GM12865 (cell line): Measurements from ENCODE around the gene USH2A.

Experiments used
- DNase-seq: peaks from one replicate; pipeline ENCODE4 v3.0.0; 2010; ENCODE audit warnings: low read depth
- H3K4me3 ChIP-seq: 2 replicates; pipeline ENCODE4 v1.5.1; 2011; ENCODE audit warnings: mild to moderate bottlenecking, low read depth, low read length, control low read depth
- TF ChIP-seq, protein P1 (sequence below): IDR thresholded peaks from 2 replicates; pipeline ENCODE4 v1.5.1; 2011; ENCODE audit warnings: low read length, control low read depth, low read depth, inconsistent platforms; ENCODE audit not compliant: insufficient read depth; ENCODE audit errors: missing control alignments

Gene USH2A

DNA sequence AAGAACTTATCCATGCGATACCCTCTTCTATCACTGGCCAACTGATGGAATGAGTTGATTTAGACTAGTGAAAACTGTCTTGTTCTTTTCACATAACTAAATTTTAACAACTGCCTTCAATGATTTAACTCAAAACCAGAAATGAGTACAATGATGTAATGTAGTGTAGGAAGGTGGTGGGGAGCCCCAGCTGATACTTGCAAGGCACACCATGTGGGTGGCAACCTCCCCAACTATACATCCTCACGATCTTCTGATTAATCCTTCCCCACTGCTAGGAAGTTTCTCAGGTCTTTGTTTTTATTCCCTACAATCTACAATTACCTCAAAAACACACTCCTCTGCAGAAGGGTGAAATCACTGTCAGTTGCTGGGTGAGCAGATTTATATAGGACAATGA lies 755.5 kb downstream of the USH2A start:
- no peak overlapping the region for H3K4me3 ChIP-seq
- TF ChIP-seq, protein P1, sequence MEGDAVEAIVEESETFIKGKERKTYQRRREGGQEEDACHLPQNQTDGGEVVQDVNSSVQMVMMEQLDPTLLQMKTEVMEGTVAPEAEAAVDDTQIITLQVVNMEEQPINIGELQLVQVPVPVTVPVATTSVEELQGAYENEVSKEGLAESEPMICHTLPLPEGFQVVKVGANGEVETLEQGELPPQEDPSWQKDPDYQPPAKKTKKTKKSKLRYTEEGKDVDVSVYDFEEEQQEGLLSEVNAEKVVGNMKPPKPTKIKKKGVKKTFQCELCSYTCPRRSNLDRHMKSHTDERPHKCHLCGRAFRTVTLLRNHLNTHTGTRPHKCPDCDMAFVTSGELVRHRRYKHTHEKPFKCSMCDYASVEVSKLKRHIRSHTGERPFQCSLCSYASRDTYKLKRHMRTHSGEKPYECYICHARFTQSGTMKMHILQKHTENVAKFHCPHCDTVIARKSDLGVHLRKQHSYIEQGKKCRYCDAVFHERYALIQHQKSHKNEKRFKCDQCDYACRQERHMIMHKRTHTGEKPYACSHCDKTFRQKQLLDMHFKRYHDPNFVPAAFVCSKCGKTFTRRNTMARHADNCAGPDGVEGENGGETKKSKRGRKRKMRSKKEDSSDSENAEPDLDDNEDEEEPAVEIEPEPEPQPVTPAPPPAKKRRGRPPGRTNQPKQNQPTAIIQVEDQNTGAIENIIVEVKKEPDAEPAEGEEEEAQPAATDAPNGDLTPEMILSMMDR, result no peak
- no peak for DNase-seq

- no peak for DNase-seq
- H3K4me3 ChIP-seq, result no peak overlapping the region
- TF ChIP-seq, protein P1, result no peak
These were observed 758.0 kb downstream of the USH2A start for GRCh38 chr1:215665215-215665614.

DNA sequence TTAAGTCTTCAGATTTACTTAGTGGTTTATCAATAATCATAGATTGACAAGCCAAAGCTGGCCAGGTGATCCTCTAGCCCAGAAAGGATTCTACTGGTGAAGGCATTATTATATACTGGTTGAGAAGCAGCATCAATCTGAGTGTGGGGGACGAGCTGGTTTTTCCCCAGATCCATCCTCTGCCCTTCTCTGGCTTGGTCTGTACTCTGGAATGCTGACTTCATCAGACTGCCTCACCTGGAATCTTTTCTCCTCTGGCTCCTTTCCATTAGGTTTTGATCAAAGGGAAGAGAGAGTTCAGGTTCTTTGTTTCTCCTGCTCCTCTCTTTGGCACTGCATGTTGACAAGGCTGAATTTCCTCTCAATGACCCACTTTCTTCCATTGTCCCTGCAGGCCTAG lies 762.2 kb downstream of the USH2A start:
- TF ChIP-seq, protein P1, result no peak
- DNase-seq, result no peak

GRCh38 chr1:215660259-215660658 lies 763.0 kb downstream of the USH2A start:
- TF ChIP-seq, protein P1, result no peak
- H3K4me3 ChIP-seq, result no peak overlapping the region
- no peak for DNase-seq

More for the DNA sequence above, 762.2 kb downstream of the USH2A start:
- no peak overlapping the region for H3K4me3 ChIP-seq

DNA sequence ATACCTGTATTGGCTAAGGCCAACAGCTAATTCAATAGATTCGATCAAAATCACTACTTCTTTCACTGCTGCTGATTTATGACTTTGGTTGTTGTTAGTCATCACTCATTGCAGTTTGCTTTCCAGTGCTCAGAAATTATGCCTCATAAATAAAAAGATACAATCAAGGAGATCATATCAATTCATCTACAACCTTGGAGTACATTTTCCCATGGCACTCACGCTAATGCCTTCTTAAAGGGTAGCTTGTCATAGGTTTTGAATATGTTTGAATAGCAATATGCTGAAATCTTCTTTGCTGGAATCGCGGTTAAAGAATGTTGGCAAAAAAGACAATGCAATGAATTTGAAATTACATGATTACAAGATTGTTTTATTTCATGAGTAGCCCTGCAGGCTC lies 766.2 kb downstream of the USH2A start:
- H3K4me3 ChIP-seq, result no peak overlapping the region
- DNase-seq, result no peak
- TF ChIP-seq, protein P1, result no peak

DNA sequence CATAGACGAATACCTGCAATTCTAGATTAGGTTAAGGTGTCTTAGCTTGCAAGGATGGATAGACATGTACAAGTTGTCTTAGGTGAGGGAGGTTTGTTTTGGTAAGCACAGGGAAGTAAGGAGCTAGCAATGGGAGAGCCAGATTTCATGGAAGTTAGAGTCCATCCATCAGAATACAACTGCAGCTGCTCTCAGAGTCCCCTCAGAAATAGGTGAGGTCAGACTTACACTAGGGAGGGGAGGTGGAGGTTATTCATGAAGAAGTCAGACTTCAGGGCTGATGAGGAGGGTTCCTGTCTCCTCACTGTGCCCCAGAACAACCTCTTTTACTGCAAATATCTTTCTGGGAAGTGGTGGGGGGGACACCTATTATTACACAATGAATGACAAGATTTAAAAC lies 770.9 kb downstream of the USH2A start:
- no peak overlapping the region for H3K4me3 ChIP-seq
- TF ChIP-seq, protein P1, result no peak
- no peak for DNase-seq

DNA sequence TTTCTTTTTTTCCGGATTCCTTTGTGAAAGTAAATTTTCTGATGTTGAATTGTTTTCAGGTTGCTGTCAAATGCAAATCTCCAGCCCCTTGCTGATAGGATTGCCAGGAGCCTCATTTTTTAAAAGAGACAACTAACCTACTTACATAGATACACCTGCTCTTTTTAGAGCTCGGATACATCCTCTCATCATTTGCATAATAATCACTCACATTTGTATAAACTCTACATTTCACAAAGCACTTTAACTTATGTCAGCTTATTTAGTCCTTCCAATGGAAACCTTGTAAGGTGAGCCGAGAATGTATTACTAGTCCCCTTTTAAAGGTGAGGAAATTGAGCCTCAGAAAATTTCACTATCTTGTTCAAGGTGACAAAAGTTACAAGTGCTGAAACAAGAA lies 771.4 kb downstream of the USH2A start:
- no peak overlapping the region for H3K4me3 ChIP-seq
- TF ChIP-seq, protein P1, result no peak
- DNase-seq, result no peak
